Parathyroid adenoma (tissue), 2 donors: Measurements from ENCODE around the gene NFASC.

Experiments
- H2AFZ ChIP-seq: fragments of 300-600 bp; sonication (generic); one replicate; pipeline ENCODE4 v1.7.0; 2017; ENCODE audit warnings: antibody characterized with exemption, mild to moderate bottlenecking
- H3K27ac ChIP-seq: fragments of 300-600 bp; sonication (generic); one replicate; pipeline ENCODE4 v1.7.0; 2017
- H3K27me3 ChIP-seq: fragments of 300-600 bp; sonication (generic); one replicate; pipeline ENCODE4 v1.7.0; 2017; ENCODE audit warnings: low read length; ENCODE audit not compliant: control insufficient read depth, insufficient read depth
- H3K36me3 ChIP-seq: fragments of 300-600 bp; sonication (generic); one replicate; pipeline ENCODE4 v1.7.0; 2017; ENCODE audit warnings: low read length; ENCODE audit not compliant: control insufficient read depth, insufficient read depth
- H3K4me1 ChIP-seq: fragments of 300-600 bp; sonication (generic); one replicate; pipeline ENCODE4 v1.7.0; 2017; ENCODE audit warnings: control low read depth
- H3K4me2 ChIP-seq: fragments of 300-600 bp; sonication (generic); one replicate; pipeline ENCODE4 v1.7.0; 2017; ENCODE audit warnings: low read length
- H3K4me3 ChIP-seq: fragments of 300-600 bp; sonication (generic); one replicate; pipeline ENCODE4 v1.7.0; 2017; ENCODE audit warnings: low read depth, low read length
- H3K79me2 ChIP-seq: fragments of 300-600 bp; sonication (generic); one replicate; pipeline ENCODE4 v1.7.0; 2017; ENCODE audit warnings: control low read depth
- H3K9ac ChIP-seq: fragments of 300-600 bp; sonication (generic); one replicate; pipeline ENCODE4 v1.7.0; 2017; ENCODE audit warnings: mild to moderate bottlenecking
- H3K9me3 ChIP-seq: fragments of 300-600 bp; sonication (generic); one replicate; pipeline ENCODE4 v1.7.0; 2017; ENCODE audit warnings: low read length; ENCODE audit not compliant: control insufficient read depth
- TF ChIP-seq, protein P1 (sequence below): fragments of 300-600 bp; sonication (generic); IDR thresholded peaks from one replicate; pipeline ENCODE4 v1.7.0; 2017; ENCODE audit warnings: antibody characterized with exemption, mild to moderate bottlenecking
- donor health status: primary hyperparathyroidism.

NFASC gene

DNA sequence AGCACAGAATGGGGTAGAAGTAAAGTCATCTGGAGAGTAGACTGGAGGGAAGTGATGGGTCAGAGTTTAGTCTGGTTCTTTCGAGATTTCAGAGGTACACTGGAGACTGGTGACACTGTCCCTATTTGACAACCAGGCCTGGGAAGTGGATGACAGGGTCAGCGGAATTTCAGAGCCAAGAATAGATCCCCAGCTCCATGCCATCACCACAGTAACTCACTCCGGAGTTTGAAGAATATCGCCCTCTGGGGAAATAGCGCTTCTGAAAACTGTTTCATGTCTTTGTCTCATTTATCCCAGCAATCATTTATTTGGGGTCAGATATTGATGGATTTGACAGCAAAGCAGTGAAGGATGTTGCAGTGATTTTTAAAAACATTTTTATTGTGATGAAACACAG lies 7.6 kb upstream of the NFASC start:
- no peak overlapping the region for H3K4me2 ChIP-seq

DNA sequence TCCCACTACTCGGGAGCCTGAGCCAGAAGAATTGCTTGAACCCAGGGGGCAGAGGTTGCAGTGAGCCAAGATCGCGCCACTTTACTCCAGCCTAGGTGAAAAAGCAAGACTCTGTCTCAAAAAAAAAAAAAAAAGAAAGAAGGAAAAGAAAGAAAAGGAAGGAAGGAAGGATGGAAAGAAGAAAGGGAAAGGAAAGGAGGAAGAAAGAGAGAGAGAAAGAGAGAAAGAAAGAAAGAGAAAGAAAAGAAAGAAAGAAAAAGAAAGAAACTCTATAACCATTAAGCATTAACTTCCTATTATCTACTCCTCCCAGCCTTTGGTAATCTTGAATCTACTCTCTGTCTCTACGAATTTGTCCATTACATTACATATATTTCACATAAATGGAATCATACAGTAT lies 6.9 kb upstream of the NFASC start:
- Histone ChIP-seq H3K36me3 (no peaks in the 10 kb centered on the region), H2AFZ (no peak overlapping the region), H3K79me2 (no peaks in the 10 kb centered on the region), H3K4me1 (no peaks in the 10 kb centered on the region), H3K4me3 (no peak overlapping the region), H3K9ac (no peak overlapping the region), H3K9me3 (no peaks in the 10 kb centered on the region), H3K27ac (no peak overlapping the region), H3K27me3 (no peaks in the 10 kb centered on the region), H3K4me2 (no peak overlapping the region)
- TF ChIP-seq, protein P1, sequence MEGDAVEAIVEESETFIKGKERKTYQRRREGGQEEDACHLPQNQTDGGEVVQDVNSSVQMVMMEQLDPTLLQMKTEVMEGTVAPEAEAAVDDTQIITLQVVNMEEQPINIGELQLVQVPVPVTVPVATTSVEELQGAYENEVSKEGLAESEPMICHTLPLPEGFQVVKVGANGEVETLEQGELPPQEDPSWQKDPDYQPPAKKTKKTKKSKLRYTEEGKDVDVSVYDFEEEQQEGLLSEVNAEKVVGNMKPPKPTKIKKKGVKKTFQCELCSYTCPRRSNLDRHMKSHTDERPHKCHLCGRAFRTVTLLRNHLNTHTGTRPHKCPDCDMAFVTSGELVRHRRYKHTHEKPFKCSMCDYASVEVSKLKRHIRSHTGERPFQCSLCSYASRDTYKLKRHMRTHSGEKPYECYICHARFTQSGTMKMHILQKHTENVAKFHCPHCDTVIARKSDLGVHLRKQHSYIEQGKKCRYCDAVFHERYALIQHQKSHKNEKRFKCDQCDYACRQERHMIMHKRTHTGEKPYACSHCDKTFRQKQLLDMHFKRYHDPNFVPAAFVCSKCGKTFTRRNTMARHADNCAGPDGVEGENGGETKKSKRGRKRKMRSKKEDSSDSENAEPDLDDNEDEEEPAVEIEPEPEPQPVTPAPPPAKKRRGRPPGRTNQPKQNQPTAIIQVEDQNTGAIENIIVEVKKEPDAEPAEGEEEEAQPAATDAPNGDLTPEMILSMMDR: no peak

More for the DNA sequence above, 7.6 kb upstream of the NFASC start:
- Histone ChIP-seq H3K9me3 (no peaks in the 10 kb centered on the region), H2AFZ (no peak overlapping the region), H3K27me3 (no peaks in the 10 kb centered on the region), H3K4me1 (no peaks in the 10 kb centered on the region), H3K36me3 (no peaks in the 10 kb centered on the region), H3K27ac (no peak overlapping the region), H3K9ac (no peak overlapping the region), H3K4me3 (no peak overlapping the region), H3K79me2 (no peaks in the 10 kb centered on the region)
- TF ChIP-seq, protein P1: no peak

DNA sequence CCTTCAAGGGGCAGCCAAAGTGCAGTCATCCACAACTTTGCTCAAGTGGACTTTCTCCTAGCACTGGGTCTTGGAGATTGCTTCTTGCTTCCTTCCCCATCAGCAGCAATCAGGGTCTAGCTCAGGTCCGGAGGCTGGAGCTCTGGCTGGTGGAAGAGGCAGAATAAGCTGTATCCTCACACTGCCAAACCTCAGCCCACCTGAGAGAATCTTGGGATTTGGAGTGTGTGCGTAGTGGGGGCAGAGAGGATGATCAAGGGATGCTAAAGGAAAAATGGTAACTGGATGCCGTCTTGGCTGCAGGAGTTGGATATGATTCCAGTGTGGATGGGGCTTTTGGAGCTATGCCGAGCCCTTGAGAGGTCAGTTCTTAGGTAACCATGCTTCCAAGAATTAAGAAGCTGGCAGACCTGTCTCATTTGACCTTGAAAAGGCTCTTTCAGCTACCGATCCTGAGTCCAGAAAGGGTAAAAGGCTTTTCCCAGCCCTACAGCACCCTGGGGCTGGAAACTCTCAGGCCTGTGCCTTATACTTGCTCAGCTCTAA lies 4.5 kb upstream of the NFASC start:
- no peak overlapping the region for H3K9ac ChIP-seq
- H3K36me3 ChIP-seq: no peaks in the 10 kb centered on the region
- no peak overlapping the region for H3K4me2 ChIP-seq
- H3K4me3 ChIP-seq: no peak overlapping the region
- H3K27ac ChIP-seq: no peak overlapping the region
- no peaks in the 10 kb centered on the region for H3K79me2 ChIP-seq
- no peaks in the 10 kb centered on the region for H3K4me1 ChIP-seq
- no peaks in the 10 kb centered on the region for H3K9me3 ChIP-seq
- TF ChIP-seq, protein P1: no peak
- no peaks in the 10 kb centered on the region for H3K27me3 ChIP-seq
- H2AFZ ChIP-seq: no peak overlapping the region

DNA sequence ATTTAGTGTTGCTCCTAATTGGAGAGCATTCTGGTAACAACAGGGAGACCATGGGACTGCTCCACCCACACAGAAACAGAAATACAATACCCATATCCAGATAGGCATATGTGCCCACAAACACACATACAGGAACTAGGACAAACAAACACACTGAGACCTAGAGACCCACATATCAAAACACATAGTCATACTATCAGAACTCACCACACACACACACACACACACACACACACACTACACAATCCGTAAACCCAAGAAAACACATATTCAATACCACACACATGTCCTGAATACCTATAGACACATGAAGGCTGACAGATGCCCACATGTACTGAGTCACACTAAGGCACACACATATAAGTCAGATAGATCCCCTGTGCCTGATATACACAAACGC lies 3.5 kb upstream of the NFASC start:
- TF ChIP-seq, protein P1: no peak
- no peak overlapping the region for H3K27ac ChIP-seq
- H3K4me2 ChIP-seq: no peak overlapping the region
- H3K36me3 ChIP-seq: no peaks in the 10 kb centered on the region
- H3K79me2 ChIP-seq: no peaks in the 10 kb centered on the region
- no peaks in the 10 kb centered on the region for H3K27me3 ChIP-seq
- H3K9me3 ChIP-seq: no peaks in the 10 kb centered on the region
- H3K9ac ChIP-seq: no peak overlapping the region
- no peak overlapping the region for H2AFZ ChIP-seq
- H3K4me1 ChIP-seq: no peaks in the 10 kb centered on the region
- H3K4me3 ChIP-seq: no peak overlapping the region

DNA sequence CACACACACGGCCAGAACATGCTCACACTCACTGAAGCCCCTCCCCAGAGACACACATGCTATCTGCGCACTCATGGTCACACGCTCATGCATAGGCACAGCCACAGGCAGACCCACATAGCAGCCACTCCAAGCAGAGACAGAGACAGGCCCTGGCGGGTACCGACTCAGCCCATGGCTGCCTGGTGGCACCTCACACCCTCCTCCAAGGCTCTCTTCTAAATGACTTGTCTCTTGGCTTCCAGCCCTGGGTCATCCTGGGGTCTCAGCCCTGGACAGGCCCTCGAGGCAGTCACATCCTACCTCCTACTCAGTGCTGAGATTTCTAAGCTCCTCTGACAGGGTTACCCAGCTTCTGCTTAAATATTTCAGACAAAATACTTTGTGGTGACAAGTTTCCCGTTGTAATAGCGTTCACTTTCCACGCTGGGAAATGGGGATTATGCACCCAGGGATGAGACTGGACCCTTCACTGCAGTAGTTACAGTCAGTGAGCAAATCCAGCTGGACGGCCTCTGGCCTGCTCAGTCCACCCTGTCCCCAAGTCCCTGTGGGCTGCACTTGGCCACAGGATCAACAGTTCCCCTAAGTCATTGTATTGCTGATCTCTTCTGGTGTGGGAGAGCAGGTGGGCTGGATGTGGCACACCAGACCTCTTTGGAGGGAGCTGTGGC lies 2.9 kb upstream of the NFASC start:
- no peaks in the 10 kb centered on the region for H3K79me2 ChIP-seq
- TF ChIP-seq, protein P1: no peak
- H3K4me3 ChIP-seq: no peak overlapping the region
- H3K27me3 ChIP-seq: no peaks in the 10 kb centered on the region
- H3K4me2 ChIP-seq: no peak overlapping the region
- no peaks in the 10 kb centered on the region for H3K36me3 ChIP-seq
- H3K9ac ChIP-seq: no peak overlapping the region
- H3K4me1 ChIP-seq: no peaks in the 10 kb centered on the region
- H2AFZ ChIP-seq: no peak overlapping the region
- no peak overlapping the region for H3K27ac ChIP-seq
- H3K9me3 ChIP-seq: no peaks in the 10 kb centered on the region
